Stimulated activated CD8-positive, alpha-beta memory T cell treated with anti-CD3 and anti-CD28 coated beads, Interleukin-15, amount 100 ng/mL, for 4 hours (primary cell): ENCODE measurements around the gene AP3M1.

ENCODE experiments used
- DNase-seq, 2 donors: peaks; one replicate each; pipeline ENCODE4 v3.0.0-alpha.2; 2020; ENCODE audit warnings: low read depth in 2 of 2

Gene AP3M1

DNA sequence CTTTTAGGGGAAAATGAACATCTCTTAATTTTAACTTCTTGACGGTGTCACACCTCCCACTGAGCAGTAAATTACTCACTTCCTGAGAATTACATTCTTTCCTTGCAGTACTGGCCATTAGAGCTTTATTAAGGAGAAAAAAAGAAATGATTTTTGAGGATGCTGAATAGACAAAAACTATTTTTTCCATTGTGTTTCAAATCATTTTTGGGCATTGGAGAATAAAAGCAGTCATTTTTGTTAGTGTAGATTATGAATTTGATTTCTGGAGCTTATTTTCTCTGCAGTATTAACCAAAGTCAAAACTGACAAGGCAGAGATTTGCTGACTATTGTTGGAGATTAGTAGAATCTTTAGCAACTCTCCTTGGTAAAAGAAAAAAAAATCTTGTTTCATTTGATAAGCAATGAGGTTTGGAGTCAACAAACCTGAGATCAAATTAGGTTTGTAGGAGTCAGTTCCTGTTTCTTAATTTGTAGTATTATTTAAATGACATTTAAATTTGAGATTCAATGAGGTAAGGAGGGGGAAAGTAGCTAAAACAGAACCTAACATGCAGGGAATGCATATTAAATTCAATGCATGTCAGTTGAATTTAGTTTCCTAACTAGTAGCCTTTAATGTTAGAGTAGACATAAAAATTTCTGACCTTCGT, 70.6 kb downstream of the AP3M1 start:
- DNase-seq: no peak

DNA sequence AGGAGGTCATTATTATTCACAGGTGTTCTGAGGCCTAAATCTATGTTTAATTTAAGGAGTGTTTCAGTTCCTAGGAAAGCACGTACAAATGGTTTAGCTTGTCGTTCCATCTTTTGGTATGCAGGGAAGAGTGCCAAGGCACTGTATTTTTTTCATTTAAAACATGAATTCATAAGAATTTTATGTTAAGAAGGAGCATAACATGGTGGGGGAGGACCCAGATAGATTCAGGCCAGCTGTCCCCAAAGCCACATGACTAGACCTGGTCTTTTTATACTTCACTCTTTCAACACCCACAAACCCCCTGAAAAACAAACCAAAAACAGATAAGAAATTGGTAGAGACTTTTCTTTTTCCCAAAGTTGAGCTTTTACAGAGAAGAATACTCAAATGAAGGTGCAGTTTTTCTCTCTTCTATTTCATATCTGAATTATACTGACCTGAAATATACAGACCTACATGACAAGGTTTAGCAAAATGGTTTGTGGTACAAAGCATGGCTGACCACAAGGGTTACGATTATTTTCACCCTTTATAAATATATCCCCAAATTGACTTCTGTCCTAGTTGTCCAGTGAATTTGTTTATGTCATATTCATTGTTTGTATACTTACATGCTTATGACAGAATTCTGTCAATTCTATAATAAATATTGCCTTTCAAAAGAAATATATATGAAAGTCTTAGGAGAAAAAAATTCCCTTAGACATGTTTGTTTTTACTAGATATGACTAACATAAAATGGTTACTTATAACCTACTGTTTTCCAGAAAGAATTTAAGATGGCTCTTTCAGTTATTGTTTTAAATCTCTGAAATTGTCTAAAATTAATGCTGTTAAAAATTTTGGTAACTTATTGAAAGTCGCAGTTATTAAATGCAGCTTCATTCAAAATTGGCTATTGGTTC, 71.3 kb downstream of the AP3M1 start:
- DNase-seq: no peak

DNA sequence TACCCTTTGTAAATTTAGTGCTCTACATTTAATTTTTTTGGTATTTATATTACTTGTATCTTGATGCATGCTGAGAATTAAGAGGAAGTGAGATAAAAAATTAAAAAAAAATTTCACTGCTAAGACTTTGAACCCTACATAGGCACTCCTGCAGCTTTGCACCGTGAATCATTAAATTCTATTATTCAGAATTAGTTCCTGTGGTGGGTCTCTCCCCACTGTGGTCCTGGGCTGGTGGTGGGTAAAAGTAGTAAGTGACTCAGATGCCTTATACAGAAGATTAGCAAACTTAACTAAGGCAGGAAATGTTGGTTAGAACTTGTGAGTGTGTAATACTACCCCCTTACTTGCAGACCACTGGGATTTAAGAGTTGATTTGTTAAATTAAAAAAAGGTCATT, 72.6 kb downstream of the AP3M1 start:
- DNase-seq: peak; percentile 17 to 35

DNA sequence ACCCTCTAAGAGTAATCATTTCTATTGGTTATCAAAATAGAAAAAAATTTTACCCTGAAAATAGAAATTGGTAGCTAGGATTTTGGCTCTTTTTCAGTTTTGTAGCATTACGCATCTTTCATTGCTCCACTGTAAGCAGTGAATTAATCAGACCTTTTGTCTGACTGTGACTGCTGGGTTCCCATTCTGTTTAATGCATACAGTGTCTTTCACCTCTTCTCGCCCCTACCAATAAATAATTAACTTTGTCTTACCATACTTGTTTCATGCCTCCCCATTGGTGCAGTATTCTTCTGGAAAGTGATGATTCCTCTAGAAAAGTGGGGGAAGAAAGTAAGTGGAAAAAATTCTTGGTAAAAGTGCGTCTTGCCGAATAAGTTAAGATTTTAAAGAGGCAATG, 73.2 kb downstream of the AP3M1 start:
- DNase-seq: no peak

DNA sequence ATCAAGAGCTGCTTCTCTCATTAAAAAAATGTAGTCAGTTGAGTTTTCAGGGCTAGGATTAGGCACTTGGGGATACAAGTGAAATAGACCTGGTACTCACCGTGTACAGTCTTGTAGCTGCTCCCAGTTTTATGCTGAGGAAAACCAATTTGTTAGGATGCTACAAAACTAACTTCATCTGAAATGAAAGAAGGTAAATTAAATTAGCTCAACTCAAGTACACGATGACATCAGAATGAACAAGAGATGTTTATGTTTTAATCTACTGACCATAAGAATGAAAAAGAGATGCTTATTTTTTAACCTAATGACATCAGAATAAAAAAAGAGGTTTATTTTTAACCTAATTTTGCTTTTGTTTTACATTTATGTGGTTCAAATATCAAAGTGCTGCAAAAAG, 73.7 kb downstream of the AP3M1 start:
- DNase-seq: no peak

DNA sequence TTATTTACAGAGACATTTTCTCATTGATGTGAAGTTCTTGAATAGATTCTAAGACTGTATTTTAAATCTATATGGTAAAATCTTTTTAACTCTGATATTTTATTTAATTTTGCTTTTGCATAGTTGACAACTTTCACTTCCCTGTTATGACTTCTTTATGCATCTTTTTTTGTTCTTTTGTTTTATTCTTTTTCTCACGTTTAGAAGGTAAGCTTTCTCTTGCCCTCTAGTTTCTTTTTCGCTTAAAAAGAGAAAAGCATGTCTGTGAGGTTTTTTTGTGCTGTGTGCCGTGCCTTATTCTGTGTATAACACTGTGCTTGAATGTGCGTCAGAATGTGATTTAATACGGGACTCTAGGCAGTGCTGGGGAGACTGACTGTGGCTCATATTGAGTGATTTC, 74.7 kb downstream of the AP3M1 start:
- DNase-seq: no peak

DNA sequence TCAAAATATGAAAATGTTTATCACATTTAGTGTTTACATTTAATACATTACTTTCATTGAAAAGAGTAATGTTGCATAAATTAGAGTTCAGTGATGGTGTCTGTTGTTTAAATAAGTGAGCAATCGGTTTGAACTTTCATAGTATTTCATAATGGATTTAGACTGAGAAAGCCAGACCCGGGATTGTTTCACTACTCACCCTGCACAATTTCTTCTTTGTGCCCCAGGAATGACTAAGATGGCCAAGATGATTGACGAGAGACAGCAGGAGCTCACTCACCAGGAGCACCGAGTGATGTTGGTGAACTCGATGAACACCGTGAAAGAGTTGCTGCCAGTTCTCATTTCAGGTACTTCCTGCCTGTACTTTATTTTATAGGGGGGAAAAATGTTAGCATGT, 78.1 kb downstream of the AP3M1 start:
- no peak for DNase-seq

DNA sequence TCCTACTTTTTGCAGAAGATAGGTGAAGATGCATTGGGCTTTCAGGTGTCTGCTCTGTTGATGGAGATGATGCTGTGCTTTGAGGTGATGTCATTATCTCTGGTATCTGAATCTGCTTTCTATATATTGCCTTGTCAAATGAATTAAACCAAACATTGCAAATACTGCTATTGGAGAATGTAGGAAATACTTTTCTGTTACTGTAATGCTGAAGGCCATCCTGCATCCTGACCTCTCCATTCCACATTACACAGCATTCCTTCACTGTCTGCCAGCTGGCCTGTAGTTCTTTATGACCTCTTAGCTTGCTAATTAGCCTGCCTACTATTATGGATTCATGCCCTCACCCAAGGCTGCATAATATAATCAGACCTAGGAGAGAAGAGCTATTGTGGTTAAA, 79.5 kb downstream of the AP3M1 start:
- DNase-seq: no peak
